Measurements from ENCODE around the gene MSI2.

GRCh38 chr17:57289130-57289529 lies 32.8 kb downstream of the MSI2 start:
- no peak for TF ChIP-seq CTCF (IDR thresholded peaks at IDR 0.05)
- no peak for TF ChIP-seq POLR2A (IDR thresholded peaks at IDR 0.05)

Measured in thyroid gland (tissue), 4 donors.